ENCODE data around the gene SPTBN5. TPM values are rescaled to one million over a fixed set of nuclear protein-coding genes. Genes with fewer than 3 reads are reported as not detected.

The SPTBN5 gene
- total RNA-seq, 1 donor from 2014 or later = 2.1 TPM

DNA sequence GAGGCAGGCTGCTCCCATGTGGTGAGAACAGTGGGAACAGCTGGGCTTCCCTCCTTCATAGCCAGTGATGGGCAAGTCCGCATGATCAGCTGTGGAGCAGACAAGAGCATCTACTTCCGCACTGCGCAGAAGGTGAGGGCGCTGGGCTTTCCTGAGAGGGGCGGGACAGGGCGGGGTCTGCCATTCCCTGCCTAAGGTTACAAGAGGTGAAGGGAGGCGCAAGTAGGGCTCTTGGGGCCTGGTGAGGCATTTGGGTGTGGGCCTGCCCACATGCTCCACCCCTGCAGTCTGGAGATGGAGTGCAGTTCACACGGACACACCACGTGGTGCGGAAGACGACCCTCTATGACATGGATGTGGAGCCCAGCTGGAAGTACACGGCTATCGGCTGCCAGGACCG lies 76.5 kb downstream of the SPTBN5 start:
- DNase-seq (no peak), ATAC-seq (no peak)
- H3K36me3 ChIP-seq = peaks cover 95% of the 10 kb centered on the region
- no peaks in the 10 kb centered on the region for H3K4me1 ChIP-seq
- no peak overlapping the region for H3K4me3 ChIP-seq
- TF ChIP-seq, protein P1, sequence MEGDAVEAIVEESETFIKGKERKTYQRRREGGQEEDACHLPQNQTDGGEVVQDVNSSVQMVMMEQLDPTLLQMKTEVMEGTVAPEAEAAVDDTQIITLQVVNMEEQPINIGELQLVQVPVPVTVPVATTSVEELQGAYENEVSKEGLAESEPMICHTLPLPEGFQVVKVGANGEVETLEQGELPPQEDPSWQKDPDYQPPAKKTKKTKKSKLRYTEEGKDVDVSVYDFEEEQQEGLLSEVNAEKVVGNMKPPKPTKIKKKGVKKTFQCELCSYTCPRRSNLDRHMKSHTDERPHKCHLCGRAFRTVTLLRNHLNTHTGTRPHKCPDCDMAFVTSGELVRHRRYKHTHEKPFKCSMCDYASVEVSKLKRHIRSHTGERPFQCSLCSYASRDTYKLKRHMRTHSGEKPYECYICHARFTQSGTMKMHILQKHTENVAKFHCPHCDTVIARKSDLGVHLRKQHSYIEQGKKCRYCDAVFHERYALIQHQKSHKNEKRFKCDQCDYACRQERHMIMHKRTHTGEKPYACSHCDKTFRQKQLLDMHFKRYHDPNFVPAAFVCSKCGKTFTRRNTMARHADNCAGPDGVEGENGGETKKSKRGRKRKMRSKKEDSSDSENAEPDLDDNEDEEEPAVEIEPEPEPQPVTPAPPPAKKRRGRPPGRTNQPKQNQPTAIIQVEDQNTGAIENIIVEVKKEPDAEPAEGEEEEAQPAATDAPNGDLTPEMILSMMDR (IDR thresholded peaks at IDR 0.05) = no peak
- H3K9me3 ChIP-seq = no peaks in the 10 kb centered on the region
- intact Hi-C loops (cut with DNase I) = no loop called here
- no peak overlapping the region for H3K27ac ChIP-seq
- no peaks in the 10 kb centered on the region for H3K27me3 ChIP-seq (ENCODE audit: low read depth)

DNA sequence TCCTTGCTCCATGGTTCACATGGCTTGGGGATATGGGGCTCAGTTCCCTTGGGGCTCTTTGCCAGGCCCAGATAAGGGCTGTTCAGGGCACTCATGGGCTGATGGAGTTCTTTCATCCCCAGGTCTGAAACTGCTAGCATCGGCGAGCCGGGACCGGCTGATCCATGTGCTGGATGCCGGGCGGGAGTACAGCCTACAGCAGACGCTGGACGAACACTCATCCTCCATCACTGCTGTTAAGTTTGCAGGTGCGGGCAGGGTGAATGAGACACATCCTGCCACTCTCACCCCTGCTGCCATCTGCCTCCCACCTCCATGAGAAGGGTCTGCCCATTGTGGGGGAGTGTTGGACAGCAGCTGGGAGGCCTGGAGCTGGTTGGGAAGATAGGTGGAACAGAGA lies 77.1 kb downstream of the SPTBN5 start:
- H3K36me3 ChIP-seq = peaks cover 92% of the 10 kb centered on the region
- H3K4me3 ChIP-seq = no peak overlapping the region
- ATAC-seq (no peak), DNase-seq (no peak)
- no peaks in the 10 kb centered on the region for H3K4me1 ChIP-seq
- no peaks in the 10 kb centered on the region for H3K27me3 ChIP-seq (ENCODE audit: low read depth)
- TF ChIP-seq, protein P1 (IDR thresholded peaks at IDR 0.05) = no peak
- no peaks in the 10 kb centered on the region for H3K9me3 ChIP-seq
- intact Hi-C loops (cut with DNase I) = no loop called here
- H3K27ac ChIP-seq = no peak overlapping the region

- Histone ChIP-seq H3K27me3 (ENCODE audit: low read depth) (no peaks in the 10 kb centered on the region), H3K27ac (no peak overlapping the region), H3K4me1 (no peaks in the 10 kb centered on the region), H3K9me3 (no peaks in the 10 kb centered on the region), H3K4me3 (no peak overlapping the region), H3K36me3 (peaks cover 70% of the 10 kb centered on the region)
- intact Hi-C loops (cut with DNase I) = loop anchor here (5.0 kb wide), 1 partner anchor 42 kb away; the partner anchor contains the start of gene MAPKBP1
- DNase-seq = no peak
- ATAC-seq = no peak
- TF ChIP-seq, protein P1 (IDR thresholded peaks at IDR 0.05) = no peak
Observed at GRCh38 chr15:41814534-41814933, 79.3 kb downstream of the SPTBN5 start.

DNA sequence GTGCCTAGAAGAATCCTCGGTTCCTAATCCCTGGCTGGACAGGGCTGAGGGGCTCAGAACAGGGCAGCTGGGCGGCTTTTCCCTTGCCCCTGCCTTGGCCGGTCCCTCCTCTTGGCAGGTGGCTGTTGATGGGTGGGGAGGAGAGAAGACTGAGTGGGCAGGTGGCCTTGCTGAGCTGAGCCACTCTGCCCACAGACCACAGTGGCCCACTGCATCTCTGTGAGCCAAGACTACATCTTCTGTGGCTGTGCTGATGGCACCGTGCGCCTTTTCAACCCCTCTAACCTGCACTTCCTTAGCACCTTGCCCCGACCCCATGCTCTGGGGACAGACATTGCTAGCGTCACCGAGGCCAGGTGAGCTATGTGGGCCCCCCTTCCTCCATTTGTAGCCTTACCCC lies 80.4 kb downstream of the SPTBN5 start:
- H3K9me3 ChIP-seq = no peaks in the 10 kb centered on the region
- no peaks in the 10 kb centered on the region for H3K4me1 ChIP-seq
- intact Hi-C loops (cut with DNase I) = loop anchor here (5.0 kb wide), 1 partner anchor 41 kb away; the partner anchor contains the start of gene MAPKBP1
- H3K27me3 ChIP-seq (ENCODE audit: low read depth) = no peaks in the 10 kb centered on the region
- TF ChIP-seq, protein P1 (IDR thresholded peaks at IDR 0.05) = no peak
- H3K36me3 ChIP-seq = peaks cover 58% of the 10 kb centered on the region
- H3K27ac ChIP-seq = no peak overlapping the region
- no peak for DNase-seq
- no peak for ATAC-seq
- H3K4me3 ChIP-seq = no peak overlapping the region

GRCh38 chr15:41812820-41813375 lies 81.0 kb downstream of the SPTBN5 start:
- no peaks in the 10 kb centered on the region for H3K4me1 ChIP-seq
- H3K9me3 ChIP-seq = no peaks in the 10 kb centered on the region
- peaks cover 53% of the 10 kb centered on the region for H3K36me3 ChIP-seq
- TF ChIP-seq, protein P1 (IDR thresholded peaks at IDR 0.05) = no peak
- intact Hi-C loops (cut with DNase I) = loop anchor here (5.0 kb wide), 1 partner anchor 41 kb away; the partner anchor contains the start of gene MAPKBP1
- no peaks in the 10 kb centered on the region for H3K27me3 ChIP-seq (ENCODE audit: low read depth)
- ATAC-seq = no peak
- no peak overlapping the region for H3K27ac ChIP-seq
- H3K4me3 ChIP-seq = no peak overlapping the region
- no peak for DNase-seq

All from lower lobe of right lung (tissue), 2 donors.